Thymus (tissue), 11 donors: ENCODE data around the gene MMEL1. TPM values are rescaled to one million over a fixed set of nuclear protein-coding genes. Genes with fewer than 3 reads are reported as not detected.

Experiments used
- DNase-seq, 9 donors: peaks; one replicate each; pipeline ENCODE4 v3.0.0-alpha.2; 2013; ENCODE audit warnings: low spot score in 9 of 9, low read depth in 6 of 9, missing footprints in 1 of 9
- H3K27ac ChIP-seq, 2 donors: one replicate each; pipeline ENCODE4 v1.5.1; 2013; ENCODE audit warnings: control low read depth in 1 of 2, low read depth in 1 of 2, low read length in 1 of 2, mild to moderate bottlenecking in 1 of 2, moderate library complexity in 1 of 2
- H3K27me3 ChIP-seq, 2 donors: one replicate each; pipeline ENCODE4 v1.5.1; 2013; ENCODE audit warnings: low read length in 1 of 2; ENCODE audit not compliant: control insufficient read depth in 2 of 2, insufficient read depth in 1 of 2
- H3K36me3 ChIP-seq, 2 donors: one replicate each; pipeline ENCODE4 v1.5.1; 2013; ENCODE audit warnings: low read length in 1 of 2, mild to moderate bottlenecking in 1 of 2, moderate library complexity in 1 of 2; ENCODE audit not compliant: control insufficient read depth in 2 of 2, insufficient read depth in 2 of 2
- H3K4me1 ChIP-seq, 2 donors: one replicate each; pipeline ENCODE4 v1.5.1; 2013; ENCODE audit warnings: low read length in 2 of 2; ENCODE audit not compliant: control insufficient read depth in 2 of 2, insufficient read depth in 2 of 2
- H3K4me3 ChIP-seq, 2 donors: one replicate each; pipeline ENCODE4 v1.5.1; 2013; ENCODE audit warnings: low read length in 2 of 2, control low read depth in 1 of 2, mild to moderate bottlenecking in 1 of 2
- H3K9me3 ChIP-seq, 2 donors: one replicate each; pipeline ENCODE4 v1.5.1; 2013; ENCODE audit warnings: low read length in 1 of 2, mild to moderate bottlenecking in 1 of 2; ENCODE audit not compliant: control insufficient read depth in 2 of 2, insufficient read depth in 1 of 2
- whole genome bisulfite sequencing: extraction: QIAGEN DNeasy Blood & Tissue Kit; methylation state at CpG from one replicate; pipeline ENCODE4 v1.1.7; 2013; 5-methylcytosine and 5-hydroxymethylcytosine counted together
- polyA plus RNA-seq: library from polyadenylated mRNA; stranded (reverse); fragments of 200-250 nt; gene quantifications from one replicate; pipeline ENCODE4 v1.2.3, GENCODE V29; 2013
- total RNA-seq: library from RNA; stranded (reverse); fragments of 120-200 nt; gene quantifications from one replicate; pipeline ENCODE4 v1.2.4, GENCODE V29; 2013
- donor health status: healthy.

Gene MMEL1
- total and polyA plus RNA-seq, 2 donors: 0.33 to 1.8 TPM

GRCh38 chr1:2545754-2546514, 86.9 kb downstream of the MMEL1 start:
- Histone ChIP-seq H3K27me3 (peaks cover 0 to 6% of the 10 kb centered on the region in 2 donors), H3K4me3 (peak overlapping the region; percentile 83 to 88), H3K27ac (peak overlapping the region; percentile 93 to 99), H3K36me3 (no peaks in the 10 kb centered on the region), H3K4me1 (peaks cover 34 to 73% of the 10 kb centered on the region in 2 donors), H3K9me3 (no peaks in the 10 kb centered on the region)
- peak in 7 of 9 donors; percentile 77 to 95 (median 89) for DNase-seq
- WGBS: 2% methylated on average over 41 of the region's 43 CpGs

DNA sequence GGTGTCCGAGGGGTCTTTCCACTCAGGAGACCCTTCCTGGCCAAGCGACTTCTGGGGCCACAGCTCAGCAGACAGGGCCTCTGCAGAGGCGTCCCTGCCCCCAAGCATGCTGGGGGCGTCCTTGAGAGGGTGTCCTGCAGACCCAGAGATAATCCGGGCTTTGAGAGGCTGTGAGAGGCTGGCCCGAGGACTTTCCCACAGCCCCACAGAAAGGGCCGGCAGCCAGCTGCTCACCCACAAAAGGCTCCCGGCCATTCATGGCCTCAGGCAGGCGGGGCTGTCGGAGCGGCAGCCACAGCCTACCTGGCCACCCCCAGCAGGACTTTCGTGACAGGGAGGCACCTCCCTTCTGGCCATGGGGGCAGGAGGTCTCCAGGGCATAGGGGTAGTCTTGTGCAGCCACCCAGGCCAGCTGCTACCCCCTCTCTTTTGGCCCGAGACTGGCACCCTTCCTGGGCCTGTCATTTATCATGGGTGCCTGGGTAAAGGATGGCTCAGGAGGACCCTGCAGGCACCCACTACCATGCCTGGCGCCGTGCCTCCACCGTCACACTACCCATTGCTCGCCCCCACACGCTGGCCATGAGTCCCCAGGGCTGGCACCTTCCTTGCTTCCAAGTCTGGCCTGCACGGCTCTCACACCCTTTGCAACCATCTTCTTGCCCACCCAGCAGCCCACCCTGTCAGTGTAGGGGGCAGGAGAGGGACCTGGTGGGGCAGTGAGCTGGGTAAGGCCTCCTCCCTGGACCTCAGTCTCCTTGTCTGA, 87.8 kb downstream of the MMEL1 start:
- H3K36me3 ChIP-seq: no peaks in the 10 kb centered on the region
- WGBS: 94% methylated on average over 19 of the region's 19 CpGs
- no peak overlapping the region for H3K4me3 ChIP-seq
- peaks cover 40 to 81% of the 10 kb centered on the region in 2 donors for H3K4me1 ChIP-seq
- no peak for DNase-seq
- H3K9me3 ChIP-seq: no peaks in the 10 kb centered on the region
- H3K27ac ChIP-seq: peak overlapping the region; percentile 53 to 82
- peaks cover 0 to 10% of the 10 kb centered on the region in 2 donors for H3K27me3 ChIP-seq

GRCh38 chr1:2544093-2544874, 88.5 kb downstream of the MMEL1 start:
- Histone ChIP-seq H3K9me3 (peaks cover 0 to 5% of the 10 kb centered on the region in 2 donors), H3K36me3 (no peaks in the 10 kb centered on the region), H3K27ac (peak overlapping the region; percentile 15 to 43), H3K27me3 (peaks cover 0 to 14% of the 10 kb centered on the region in 2 donors), H3K4me1 (peaks cover 44 to 86% of the 10 kb centered on the region in 2 donors), H3K4me3 (no peak overlapping the region)
- DNase-seq: no peak
- 84% methylated on average over 26 of the region's 26 CpGs for WGBS

DNA sequence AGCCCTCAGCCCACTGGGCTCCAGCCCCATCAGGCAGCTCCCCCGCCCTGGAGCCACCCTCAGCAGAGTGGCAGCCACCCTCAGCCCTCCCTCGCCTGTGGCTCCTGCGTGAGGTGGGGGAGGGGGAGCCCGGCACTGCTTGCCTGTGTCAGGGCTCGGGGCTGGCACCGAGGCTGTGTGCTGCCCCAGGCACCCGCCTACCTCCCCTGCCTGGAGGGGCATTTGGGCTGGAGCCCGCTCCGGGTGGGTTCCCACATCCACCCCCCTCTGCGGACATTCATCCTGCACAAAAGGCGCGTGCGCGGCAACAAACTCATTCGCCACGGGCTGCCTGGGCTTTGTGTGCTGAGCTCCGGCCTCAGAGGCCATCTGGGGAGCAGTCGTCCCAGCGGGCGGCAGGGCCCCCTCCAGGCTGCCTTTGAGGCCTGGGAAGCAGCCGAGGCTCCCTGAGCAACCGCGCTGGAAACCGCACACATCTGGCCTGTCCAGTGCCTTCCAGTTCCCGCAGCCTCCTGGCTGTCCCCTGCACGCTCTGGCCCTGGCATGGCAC, 89.2 kb downstream of the MMEL1 start:
- Histone ChIP-seq H3K36me3 (no peaks in the 10 kb centered on the region), H3K4me3 (peak overlapping the region in 1 of 2 donors; percentile 16), H3K9me3 (peaks cover 0 to 8% of the 10 kb centered on the region in 2 donors), H3K27me3 (peaks cover 0 to 19% of the 10 kb centered on the region in 2 donors), H3K4me1 (peaks cover 41 to 84% of the 10 kb centered on the region in 2 donors), H3K27ac (peak overlapping the region; percentile 15 to 43)
- peak in 4 of 9 donors; percentile 39 to 84 (median 71) for DNase-seq
- WGBS: 37% methylated on average over 26 of the region's 26 CpGs

DNA sequence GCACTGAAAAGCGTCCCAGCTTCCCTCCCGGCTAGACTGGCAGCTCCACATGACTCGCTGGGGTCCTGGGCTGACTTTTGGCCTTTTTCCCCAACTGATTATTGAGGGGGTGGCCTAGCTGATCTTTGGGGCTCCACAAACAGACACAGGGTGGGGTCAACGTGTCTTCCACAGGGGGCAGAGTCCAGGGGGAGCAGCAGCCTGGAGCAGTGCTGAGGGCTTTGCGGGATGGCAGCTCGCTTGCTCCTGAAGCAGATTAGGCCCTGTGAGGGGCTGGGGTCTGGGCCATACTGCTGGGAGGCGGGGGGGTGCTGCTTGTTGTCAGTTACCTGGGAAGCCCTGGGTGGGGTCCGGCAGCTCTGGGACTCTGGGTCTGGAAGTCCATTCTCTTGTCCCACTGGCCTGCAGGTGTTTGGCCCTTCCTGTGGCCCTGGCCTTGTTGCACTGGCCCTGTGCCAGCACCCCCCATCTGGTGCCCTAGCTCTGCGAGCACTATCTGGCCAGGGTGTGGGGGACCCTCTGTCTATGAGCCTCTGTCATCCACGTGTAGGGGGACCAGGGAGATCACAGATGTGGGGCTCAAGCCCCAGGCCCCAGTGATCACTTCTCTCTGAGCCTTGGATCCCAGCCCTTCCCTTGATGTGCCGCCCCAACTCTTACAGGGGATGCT, 90.4 kb downstream of the MMEL1 start:
- H3K36me3 ChIP-seq: no peaks in the 10 kb centered on the region
- H3K27ac ChIP-seq: no peak overlapping the region
- DNase-seq: no peak
- H3K9me3 ChIP-seq: peaks cover 0 to 8% of the 10 kb centered on the region in 2 donors
- H3K4me1 ChIP-seq: peaks cover 34 to 72% of the 10 kb centered on the region in 2 donors
- no peak overlapping the region for H3K4me3 ChIP-seq
- peaks cover 0 to 28% of the 10 kb centered on the region in 2 donors for H3K27me3 ChIP-seq
- WGBS: 94% methylated on average over 11 of the region's 11 CpGs

DNA sequence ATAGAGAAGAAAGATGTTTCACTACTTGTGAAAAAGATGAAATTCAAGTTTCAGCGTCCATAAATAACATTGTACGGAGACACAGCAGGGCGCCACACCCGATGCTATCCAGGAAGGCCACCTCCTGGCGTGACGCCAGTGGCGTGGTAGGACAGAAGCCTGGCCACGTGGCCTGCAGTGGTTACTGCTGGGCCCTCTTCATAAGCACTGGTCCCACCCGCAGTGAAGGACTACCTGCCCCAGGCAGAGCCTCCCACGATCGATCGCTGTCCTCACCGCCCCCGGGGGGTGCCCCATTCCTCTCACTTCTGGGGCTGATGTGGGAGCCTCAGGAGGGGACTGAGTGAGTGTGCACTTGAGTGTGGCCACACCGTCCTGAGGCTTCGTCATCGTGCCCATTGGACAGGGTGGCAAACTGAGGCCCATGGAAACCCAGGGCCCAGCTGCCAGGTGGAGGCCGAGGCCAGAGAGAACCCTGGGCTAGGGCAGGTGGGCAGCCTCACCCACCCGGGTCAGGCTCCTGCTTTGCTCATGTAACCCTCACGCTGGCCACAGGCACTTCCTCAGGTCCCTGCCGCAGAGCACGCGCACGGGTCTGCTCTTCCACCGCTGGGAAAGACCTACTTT, 91.1 kb downstream of the MMEL1 start:
- 92% methylated on average over 25 of the region's 25 CpGs for WGBS
- no peaks in the 10 kb centered on the region for H3K36me3 ChIP-seq
- no peak overlapping the region for H3K27ac ChIP-seq
- peaks cover 34 to 68% of the 10 kb centered on the region in 2 donors for H3K4me1 ChIP-seq
- H3K27me3 ChIP-seq: peaks cover 0 to 34% of the 10 kb centered on the region in 2 donors
- DNase-seq: no peak
- no peak overlapping the region for H3K4me3 ChIP-seq
- H3K9me3 ChIP-seq: peaks cover 0 to 8% of the 10 kb centered on the region in 2 donors

DNA sequence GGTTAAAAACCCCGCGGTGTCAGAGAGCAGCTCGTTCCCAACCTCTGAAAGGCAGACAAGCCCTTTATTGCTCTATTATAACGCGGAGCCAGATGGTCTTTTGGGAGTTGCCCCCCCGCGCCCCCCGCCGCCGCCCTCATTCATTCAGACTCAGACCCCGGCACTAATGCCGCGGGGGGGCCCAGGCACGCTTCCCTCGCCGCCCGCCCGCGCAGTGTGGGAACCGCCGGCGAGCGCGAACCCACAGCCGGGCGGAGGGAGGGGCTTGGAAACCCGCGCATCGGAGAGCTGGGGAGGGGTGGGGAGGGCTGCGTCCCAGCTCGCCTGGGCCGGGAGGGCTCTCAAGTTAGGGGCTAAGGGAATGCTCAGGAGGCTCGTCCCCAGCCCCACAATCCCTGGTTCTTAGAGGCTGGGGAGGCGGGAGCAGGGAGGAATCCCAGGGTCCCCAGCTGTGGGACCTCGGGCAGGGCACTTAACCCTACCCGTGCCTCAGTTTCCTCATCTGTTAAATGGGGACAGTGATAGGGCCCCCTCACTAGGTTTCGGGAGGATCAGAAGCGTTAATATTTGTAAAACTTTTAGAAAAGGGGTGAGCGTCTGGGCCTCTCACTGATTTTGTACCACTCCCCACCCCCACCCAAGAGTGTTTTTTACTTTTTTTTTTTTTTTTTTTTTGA, 91.9 kb downstream of the MMEL1 start:
- H3K4me3 ChIP-seq: peak overlapping the region in 1 of 2 donors; percentile 23
- 13% methylated on average over 39 of the region's 39 CpGs for WGBS

More for the DNA sequence above, 91.9 kb downstream of the MMEL1 start:
- peaks cover 0 to 8% of the 10 kb centered on the region in 2 donors for H3K9me3 ChIP-seq
- no peaks in the 10 kb centered on the region for H3K36me3 ChIP-seq
- peak in 1 of 9 donors; percentile 60 for DNase-seq
- no peak overlapping the region for H3K27ac ChIP-seq
- peaks cover 0 to 41% of the 10 kb centered on the region in 2 donors for H3K27me3 ChIP-seq
- H3K4me1 ChIP-seq: peaks cover 32 to 68% of the 10 kb centered on the region in 2 donors
